Prostate gland (tissue), 2 donors: Measurements from ENCODE around the gene HOXC6.

Experiments used
- CTCF ChIP-seq, 4 experiments: fragments of 200-600 bp in 2 of 4; fragments of 450-650 bp in 2 of 4; sonication (generic) in 2 of 4; IDR thresholded peaks; 1 replicate in 3 of 4; 2 replicates in 1 of 4; pipeline ENCODE4 v1.5.1; 2016 to 2019; ENCODE audit warnings: antibody characterized with exemption in 4 of 4, mild to moderate bottlenecking in 2 of 4, moderate library complexity in 2 of 4
- POLR2A ChIP-seq: fragments of 450-650 bp; IDR thresholded peaks from one replicate; pipeline ENCODE4 v1.6.1; 2016; ENCODE audit warnings: antibody characterized with exemption, mild to moderate bottlenecking
- POLR2AphosphoS5 ChIP-seq: sonication (generic); formaldehyde crosslinking; IDR thresholded peaks from one replicate; pipeline ENCODE4 v1.6.1; 2017; ENCODE audit warnings: antibody characterized with exemption

DNA sequence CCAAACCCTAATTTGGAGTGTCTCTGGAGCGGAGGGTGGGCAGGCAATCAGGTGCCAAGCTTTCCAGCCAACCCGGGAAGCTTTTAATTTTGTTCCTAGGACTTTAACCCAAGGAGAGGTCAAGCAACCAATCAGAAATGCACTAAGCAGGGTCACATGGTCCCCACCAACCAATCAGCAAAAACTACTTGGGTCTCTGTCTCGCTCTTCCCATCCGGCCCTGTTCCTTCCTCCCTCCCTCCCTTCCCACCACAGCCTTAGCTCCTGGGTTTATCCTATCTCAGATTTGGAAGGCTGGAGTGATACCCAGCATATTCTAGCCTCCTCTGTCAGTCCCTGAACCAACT is 11.9 kb downstream of the HOXC6 start:
- no peak for TF ChIP-seq CTCF (IDR thresholded peaks at IDR 0.05)
- TF ChIP-seq POLR2A = no peak
- no peak for TF ChIP-seq POLR2AphosphoS5
